GM18870 (cell line): ENCODE measurements around the gene STX8.

Source experiments
- ATAC-seq: cut with Tn5 transposase; IDR thresholded peaks from one replicate; pipeline ENCODE4 v1.9.1; 2021; ENCODE audit warnings: moderate library complexity; ENCODE audit not compliant: unreplicated experiment

The STX8 gene

DNA sequence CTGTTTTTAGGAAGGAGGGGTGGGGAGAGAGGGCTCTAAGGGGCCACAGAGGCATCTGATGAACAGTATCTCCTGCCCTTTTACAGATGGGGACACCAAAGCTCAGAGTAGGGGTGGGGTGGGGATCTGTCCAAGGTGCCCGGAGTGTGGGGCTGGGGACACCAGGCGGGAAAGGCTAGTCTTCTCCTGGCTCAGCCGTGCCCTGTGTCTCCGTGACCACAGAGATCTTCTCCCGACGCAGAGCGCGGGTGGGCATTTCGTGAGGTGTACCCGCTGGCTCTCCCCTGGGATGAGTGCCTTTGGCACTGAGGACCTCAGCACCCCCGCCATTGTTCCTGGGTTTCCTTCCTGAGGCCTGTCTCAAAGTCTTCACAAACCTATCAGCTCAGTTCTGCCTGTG lies 344.8 kb downstream of the STX8 start:
- no peak for ATAC-seq

GRCh38 chr17:9230346-9230745 lies 345.3 kb downstream of the STX8 start:
- ATAC-seq: no peak

GRCh38 chr17:9229826-9230201 lies 345.8 kb downstream of the STX8 start:
- ATAC-seq: no peak

GRCh38 chr17:9229160-9229825 lies 346.3 kb downstream of the STX8 start:
- ATAC-seq: no peak

DNA sequence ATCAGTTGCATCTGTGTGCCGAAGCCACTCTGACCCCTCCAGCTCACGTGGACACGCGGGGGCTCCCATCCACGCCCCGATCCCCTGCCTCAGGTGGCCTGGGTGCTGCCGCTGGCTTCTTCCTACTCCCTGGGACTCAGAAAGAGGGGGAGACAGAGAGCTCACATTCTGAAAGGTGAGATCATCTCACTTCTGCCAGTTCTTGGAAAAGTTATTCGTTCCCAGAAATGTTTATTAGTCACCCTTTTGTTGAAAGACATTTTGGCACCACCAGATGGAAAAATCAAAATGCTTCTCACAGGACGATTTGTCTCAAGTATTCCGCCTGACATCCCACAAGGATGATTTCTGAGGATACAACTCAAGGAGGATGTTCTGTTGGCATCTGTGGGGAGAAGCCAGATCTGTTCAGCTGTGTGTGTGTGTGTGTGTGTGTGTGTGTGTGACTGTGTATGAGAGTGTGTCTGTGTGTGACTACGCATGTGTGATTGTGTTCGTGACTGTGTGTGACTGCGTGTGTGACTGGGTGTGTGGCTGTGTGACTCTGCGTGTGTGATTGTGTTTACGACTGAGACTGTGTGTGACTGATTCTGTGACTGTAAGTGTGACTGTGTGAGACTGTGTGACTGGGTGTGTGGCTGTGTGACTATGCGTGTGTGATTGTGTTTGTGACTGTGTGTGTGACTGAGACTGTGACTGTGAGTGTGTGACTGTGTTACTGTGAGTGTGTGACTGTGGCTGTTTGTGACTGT lies 347.0 kb downstream of the STX8 start:
- ATAC-seq: no peak

GRCh38 chr17:9227819-9228407 lies 347.7 kb downstream of the STX8 start:
- no peak for ATAC-seq

GRCh38 chr17:9226794-9227135 lies 348.9 kb downstream of the STX8 start:
- no peak for ATAC-seq

DNA sequence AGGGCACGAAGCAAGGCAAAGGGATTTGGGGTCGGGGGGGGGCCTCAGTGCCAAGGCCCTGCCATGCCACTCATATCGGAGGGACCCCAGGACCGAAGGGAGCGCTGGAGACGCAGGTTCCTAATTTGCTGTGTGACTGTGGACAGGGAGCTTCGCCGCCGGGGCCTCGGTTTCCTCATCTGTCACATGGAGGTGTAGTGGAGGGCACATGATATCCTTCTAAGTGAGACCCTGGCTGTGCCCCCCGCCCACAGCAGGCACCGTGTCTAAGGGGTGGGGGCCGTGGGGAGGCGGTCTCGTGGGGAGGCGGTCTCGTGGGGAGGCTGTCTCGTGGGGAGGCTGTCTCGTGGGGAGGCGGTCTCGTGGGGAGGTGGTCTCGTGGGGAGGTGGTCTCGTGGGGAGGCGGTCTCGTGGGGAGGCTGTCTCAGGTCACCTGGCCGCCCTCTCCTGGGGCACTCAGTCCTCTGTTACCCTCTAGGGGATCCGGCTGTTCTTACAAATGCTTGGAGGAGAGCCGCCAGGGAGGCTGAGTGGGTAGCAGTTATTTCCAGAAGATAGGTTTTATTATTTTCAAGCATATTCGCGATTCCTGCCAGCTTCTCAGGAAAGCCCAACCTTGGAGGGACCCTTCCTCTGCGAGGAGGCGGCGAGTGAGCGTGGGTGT lies 349.4 kb downstream of the STX8 start:
- no peak for ATAC-seq

GRCh38 chr17:9225305-9226101 lies 350.1 kb downstream of the STX8 start:
- no peak for ATAC-seq

DNA sequence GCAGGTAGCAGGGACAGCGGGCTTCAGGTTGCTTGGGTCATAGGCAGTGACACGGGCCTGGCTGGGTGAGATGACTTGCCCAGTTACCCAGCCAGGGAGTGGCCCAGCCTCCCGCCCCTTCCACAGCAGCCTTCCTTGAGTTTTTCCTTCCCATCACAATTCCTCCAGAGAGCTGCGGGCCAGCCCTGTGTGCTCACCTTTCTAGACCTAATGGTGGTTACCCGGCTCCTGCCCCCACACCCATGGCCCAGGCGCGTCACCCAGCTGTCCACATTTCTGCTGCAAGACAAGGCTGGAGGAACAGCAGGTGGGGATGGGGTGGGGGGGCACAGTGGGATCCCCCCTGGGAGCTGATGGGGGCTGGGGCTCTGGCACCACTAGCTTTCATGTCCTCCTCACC lies 351.1 kb downstream of the STX8 start:
- no peak for ATAC-seq

GRCh38 chr17:9223531-9223930 lies 352.1 kb downstream of the STX8 start:
- ATAC-seq: no peak

DNA sequence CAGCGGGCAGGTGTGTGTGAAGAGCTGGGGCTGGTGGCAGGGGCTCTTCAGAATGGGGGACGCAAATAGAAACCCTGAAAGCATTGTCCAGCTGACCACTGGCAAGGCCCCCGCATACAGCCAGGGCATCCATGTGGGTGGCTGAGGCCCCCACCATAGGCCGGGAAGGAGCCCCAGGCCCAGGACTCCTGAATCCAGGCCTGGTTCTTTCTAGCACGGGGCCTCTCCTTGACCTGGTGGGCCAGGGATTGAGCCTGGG lies 353.8 kb downstream of the STX8 start:
- ATAC-seq: no peak

GRCh38 chr17:9221147-9221921 lies 354.3 kb downstream of the STX8 start:
- no peak for ATAC-seq

- no peak for ATAC-seq
Observed at GRCh38 chr17:9220398-9221146, 355.0 kb downstream of the STX8 start.

DNA sequence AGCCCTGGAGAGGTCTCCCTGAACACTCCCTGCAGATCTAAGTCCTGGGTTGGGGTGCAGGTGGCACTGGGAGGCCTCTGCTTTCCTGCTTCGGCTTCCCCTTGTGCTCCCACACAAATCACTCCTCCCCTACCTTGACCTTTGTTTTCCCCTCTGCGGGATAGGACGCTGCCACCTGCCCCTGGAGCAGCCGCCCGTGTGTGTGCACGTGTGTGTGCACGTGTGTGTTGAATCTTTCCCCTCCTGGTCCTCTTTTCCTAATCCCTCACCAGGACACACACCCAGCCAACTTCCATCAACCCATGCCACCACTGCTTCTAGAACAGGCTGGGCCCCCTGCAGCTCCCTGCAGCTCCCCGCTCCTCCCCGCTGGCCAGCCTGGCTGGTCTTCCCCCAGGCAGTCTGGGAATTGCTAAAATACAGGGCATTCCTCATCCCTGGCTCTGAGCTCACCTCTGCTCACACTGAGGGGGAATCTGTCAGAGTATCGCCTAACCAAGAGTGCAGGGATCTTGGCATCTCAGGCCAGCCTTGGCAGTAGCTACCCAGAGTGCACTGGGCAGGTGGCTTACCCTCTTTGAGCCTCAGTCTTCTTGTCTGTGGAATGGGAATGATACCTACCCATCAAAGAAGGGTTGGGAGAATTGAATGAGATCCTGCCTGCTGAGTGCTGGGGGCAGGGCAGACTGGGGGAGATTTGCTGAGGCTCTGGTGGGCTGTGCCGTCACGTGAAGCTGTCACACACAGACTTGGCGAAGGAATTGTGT lies 355.8 kb downstream of the STX8 start:
- no peak for ATAC-seq

GRCh38 chr17:9218911-9219310 lies 356.7 kb downstream of the STX8 start:
- ATAC-seq: no peak

- no peak for ATAC-seq
Observed at GRCh38 chr17:9218064-9218635, 357.5 kb downstream of the STX8 start.

DNA sequence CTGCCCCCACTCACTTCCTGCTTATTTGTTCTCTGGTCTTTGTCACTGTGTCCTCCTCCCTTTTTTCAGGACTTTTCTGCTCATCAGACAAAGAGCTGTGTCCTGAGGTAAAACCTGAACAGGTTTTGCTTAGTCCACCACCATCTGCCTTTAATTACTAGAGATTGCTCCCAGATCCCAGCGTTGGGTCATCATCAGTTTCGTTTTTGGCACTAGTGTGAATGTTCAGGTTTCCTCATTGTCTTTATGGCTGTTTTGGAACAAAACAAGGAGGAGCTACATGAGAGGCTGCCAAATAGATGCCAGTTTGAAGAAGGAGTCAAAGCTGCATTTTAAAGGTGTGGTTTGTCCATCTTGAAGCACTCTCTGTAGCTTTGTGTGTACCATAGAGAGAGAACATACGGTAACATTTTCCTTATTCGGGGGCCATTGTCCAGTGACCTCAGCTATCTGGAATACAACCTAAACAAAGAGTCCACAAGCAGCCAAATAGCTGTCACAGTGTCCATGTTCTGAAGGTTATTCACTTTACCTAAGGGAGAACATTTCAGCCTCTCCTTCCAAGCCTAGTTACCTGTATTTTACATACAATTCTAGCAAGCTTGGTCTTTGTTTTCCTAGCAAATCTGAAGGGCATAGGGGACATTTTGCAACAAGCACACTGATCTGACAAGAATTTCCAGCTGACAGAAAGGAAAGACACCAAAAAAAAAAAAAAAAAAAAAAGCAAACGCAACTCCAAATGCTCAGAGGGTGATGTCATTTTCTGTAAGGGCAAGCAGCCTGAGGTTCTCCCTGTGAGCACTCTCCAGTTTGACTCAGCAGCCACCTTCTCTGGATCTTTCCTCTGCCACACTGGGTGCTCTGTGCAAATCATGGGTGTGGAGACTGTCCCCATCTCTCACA lies 358.2 kb downstream of the STX8 start:
- ATAC-seq: no peak
